Small intestine (tissue), 7 donors: ENCODE measurements around the gene SCYGR8. TPM values are rescaled to one million over a fixed set of nuclear protein-coding genes. Genes with fewer than 3 reads are reported as not detected.

Source experiments
- DNase-seq, 2 donors: peaks; one replicate each; pipeline versions ENCODE4 v3.0.0 to v3.0.0-alpha.2; 2013
- FAIRE-seq: peaks from 2 replicates; lab custom pipeline; 2012; peaks lifted over from hg19 to GRCh38; lab: Jason Lieb, UNC
- H3K27ac ChIP-seq, 3 donors: one replicate each; pipeline ENCODE4 v1.5.1; 2013; ENCODE audit warnings: low read length in 2 of 3, mild to moderate bottlenecking in 2 of 3, control low read depth in 1 of 3, inconsistent platforms in 1 of 3, low read depth in 1 of 3, moderate library complexity in 1 of 3
- H3K27me3 ChIP-seq, 3 donors: one replicate each; pipeline ENCODE4 v1.6.1; 2013; ENCODE audit warnings: low read length in 3 of 3, inconsistent platforms in 1 of 3; ENCODE audit not compliant: control insufficient read depth in 3 of 3, insufficient read depth in 3 of 3
- H3K36me3 ChIP-seq, 3 donors: one replicate each; pipeline ENCODE4 v1.6.1; 2013; ENCODE audit warnings: low read length in 3 of 3, inconsistent platforms in 1 of 3, low read depth in 1 of 3, mild to moderate bottlenecking in 1 of 3, moderate library complexity in 1 of 3; ENCODE audit not compliant: control insufficient read depth in 3 of 3, insufficient read depth in 2 of 3
- H3K4me1 ChIP-seq, 3 donors: one replicate each; pipeline ENCODE4 v1.6.1; 2013; ENCODE audit warnings: low read length in 2 of 3, inconsistent platforms in 1 of 3, low read depth in 1 of 3, mild to moderate bottlenecking in 1 of 3, moderate library complexity in 1 of 3; ENCODE audit not compliant: control insufficient read depth in 3 of 3, insufficient read depth in 2 of 3
- H3K4me3 ChIP-seq, 3 donors: one replicate each; pipeline ENCODE4 v1.5.1; 2013; ENCODE audit warnings: low read length in 3 of 3, control low read depth in 1 of 3, inconsistent platforms in 1 of 3, low read depth in 1 of 3, mild to moderate bottlenecking in 1 of 3, moderate library complexity in 1 of 3
- H3K9me3 ChIP-seq, 2 donors: one replicate each; pipeline ENCODE4 v1.6.1; 2013; ENCODE audit warnings: low read depth in 1 of 2, low read length in 1 of 2; ENCODE audit not compliant: control insufficient read depth in 2 of 2, insufficient read depth in 1 of 2
- WGBS, 3 donors: extraction: QIAGEN DNeasy Blood & Tissue Kit; methylation state at CpG; one replicate each; pipeline ENCODE4 v1.1.7; 2013; 5-methylcytosine and 5-hydroxymethylcytosine counted together
- polyA plus RNA-seq, 4 donors: library from polyadenylated mRNA; stranded (reverse) in 3 of 4; unstranded in 1 of 4; fragments of 200-250 nt in 3 of 4; fragments of 120-200 nt in 1 of 4; gene quantifications; one replicate each; pipeline versions ENCODE4 v1.2.1 to v1.2.3, GENCODE V29; 2013
- donor health status: healthy with polysubstance abuse.
- donor health status: control.
- donor health status: control.
- donor health status: Bipolar disorder and iron deficiency.
- donor health status: healthy.

SCYGR8 gene
- polyA plus RNA-seq, 4 donors = not detected

GRCh38 chr2:227767830-227768229, 22.1 kb downstream of the SCYGR8 start:
- no peaks in the 10 kb centered on the region for H3K9me3 ChIP-seq
- WGBS, 3 donors = 93 to 97% (median 97%) methylated on average over 20 to 22 of the region's 22 CpGs
- no peaks in the 10 kb centered on the region for H3K27me3 ChIP-seq
- peaks cover 0 to 5% (median 3%) of the 10 kb centered on the region in 3 donors for H3K4me1 ChIP-seq
- no peak overlapping the region for H3K27ac ChIP-seq
- no peak for FAIRE-seq
- no peaks in the 10 kb centered on the region for H3K36me3 ChIP-seq
- no peak for DNase-seq
- H3K4me3 ChIP-seq = no peak overlapping the region

GRCh38 chr2:227772197-227772661, 26.5 kb downstream of the SCYGR8 start:
- Histone ChIP-seq H3K9me3 (no peaks in the 10 kb centered on the region), H3K4me1 (peaks cover 0 to 8% (median 0%) of the 10 kb centered on the region in 3 donors), H3K27me3 (no peaks in the 10 kb centered on the region), H3K27ac (peak overlapping the region in 1 of 3 donors; percentile 1), H3K4me3 (no peak overlapping the region), H3K36me3 (no peaks in the 10 kb centered on the region)
- DNase-seq = no peak
- no peak for FAIRE-seq
- WGBS, 3 donors = 70 to 79% (median 74%) methylated on average over 5 of the region's 5 CpGs

GRCh38 chr2:227772932-227773331, 27.2 kb downstream of the SCYGR8 start:
- Histone ChIP-seq H3K27me3 (no peaks in the 10 kb centered on the region), H3K27ac (no peak overlapping the region), H3K36me3 (no peaks in the 10 kb centered on the region), H3K4me3 (no peak overlapping the region), H3K4me1 (peaks cover 0 to 8% (median 0%) of the 10 kb centered on the region in 3 donors), H3K9me3 (no peaks in the 10 kb centered on the region)
- WGBS, 3 donors = 62 to 70% (median 65%) methylated on average over 2 of the region's 2 CpGs
- FAIRE-seq (no peak), DNase-seq (no peak)

GRCh38 chr2:227774011-227774624, 28.4 kb downstream of the SCYGR8 start:
- no peaks in the 10 kb centered on the region for H3K27me3 ChIP-seq
- H3K27ac ChIP-seq = no peak overlapping the region
- FAIRE-seq (no peak), DNase-seq (peak; percentile 29 to 41)
- WGBS, 3 donors = 52 to 74% (median 63%) methylated on average over 15 of the region's 15 CpGs
- H3K4me1 ChIP-seq = peaks cover 0 to 8% (median 0%) of the 10 kb centered on the region in 3 donors
- H3K36me3 ChIP-seq = no peaks in the 10 kb centered on the region
- no peaks in the 10 kb centered on the region for H3K9me3 ChIP-seq
- no peak overlapping the region for H3K4me3 ChIP-seq

- DNase-seq = peak in 1 of 2 donors; percentile 23
- 29 to 63% (median 53%) methylated on average over 6 of the region's 6 CpGs for WGBS, 3 donors
- Histone ChIP-seq H3K9me3 (no peaks in the 10 kb centered on the region), H3K4me3 (no peak overlapping the region), H3K27ac (no peak overlapping the region), H3K36me3 (no peaks in the 10 kb centered on the region), H3K27me3 (no peaks in the 10 kb centered on the region), H3K4me1 (peaks cover 0 to 8% (median 0%) of the 10 kb centered on the region in 3 donors)
- FAIRE-seq = no peak
Observed at GRCh38 chr2:227774895-227775842, 29.5 kb downstream of the SCYGR8 start.

GRCh38 chr2:227780981-227781615, 35.4 kb downstream of the SCYGR8 start:
- H3K9me3 ChIP-seq = no peaks in the 10 kb centered on the region
- no peaks in the 10 kb centered on the region for H3K36me3 ChIP-seq
- no peak for FAIRE-seq
- peaks cover 0 to under 1% (median 0%) of the 10 kb centered on the region in 3 donors for H3K27me3 ChIP-seq
- WGBS, 3 donors = 9 to 56% (median 44%) methylated on average over 14 of the region's 14 CpGs
- DNase-seq = peak; percentile 87 to 94
- H3K4me3 ChIP-seq = no peak overlapping the region
- peaks cover 0 to 14% (median 7%) of the 10 kb centered on the region in 3 donors for H3K4me1 ChIP-seq
- H3K27ac ChIP-seq = peak overlapping the region; percentile 47 to 82 (median 51)

- peak overlapping the region in 2 of 3 donors; percentile 21 to 33 for H3K27ac ChIP-seq
- WGBS, 3 donors = 71 to 77% (median 75%) methylated on average over 8 of the region's 8 CpGs
- DNase-seq (no peak), FAIRE-seq (no peak)
- no peaks in the 10 kb centered on the region for H3K9me3 ChIP-seq
- peaks cover 0 to 16% (median 7%) of the 10 kb centered on the region in 3 donors for H3K4me1 ChIP-seq
- no peak overlapping the region for H3K4me3 ChIP-seq
- peaks cover 0 to 2% (median 0%) of the 10 kb centered on the region in 3 donors for H3K27me3 ChIP-seq
- H3K36me3 ChIP-seq = no peaks in the 10 kb centered on the region
Observed at GRCh38 chr2:227781841-227782240, 36.1 kb downstream of the SCYGR8 start.

- peak overlapping the region in 1 of 3 donors; percentile 65 for H3K27ac ChIP-seq
- FAIRE-seq (no peak), DNase-seq (no peak)
- H3K36me3 ChIP-seq = no peaks in the 10 kb centered on the region
- peaks cover 0 to 16% (median 7%) of the 10 kb centered on the region in 3 donors for H3K4me1 ChIP-seq
- WGBS, 3 donors = 69 to 82% (median 81%) methylated on average over 5 of the region's 5 CpGs
- H3K9me3 ChIP-seq = no peaks in the 10 kb centered on the region
- H3K27me3 ChIP-seq = peaks cover 0 to 2% (median 0%) of the 10 kb centered on the region in 3 donors
- H3K4me3 ChIP-seq = no peak overlapping the region
Observed at GRCh38 chr2:227782804-227783203, 37.1 kb downstream of the SCYGR8 start.
